Dermis blood vessel endothelial cell (primary cell): Measurements from ENCODE around the gene PLD5. TPM values are rescaled to one million over a fixed set of nuclear protein-coding genes. Genes with fewer than 3 reads are reported as not detected.
"Not testable (repeated sequence)": the region's sequence is repeated elsewhere in the genome, so short reads cannot be mapped to it uniquely, and the experiment has no call there.

Experiments
- DNase-seq: peaks from one replicate; pipeline ENCODE4 v3.0.0; 2010
- total RNA-seq: library from RNA; depleted of rRNA; stranded (reverse); fragments of >200 nt; gene quantifications from 2 replicates; pipeline ENCODE4 v1.2.3, GENCODE V29; 2014

The PLD5 gene
- total RNA-seq, 1 donor from 2014 or later = not detected

- DNase-seq = no peak
Measured at GRCh38 chr1:242416657-242417056, 107.8 kb downstream of the PLD5 start.

- DNase-seq = no peak
Measured at GRCh38 chr1:242412921-242413320, 111.6 kb downstream of the PLD5 start.

GRCh38 chr1:242411901-242412300 lies 112.6 kb downstream of the PLD5 start:
- no peak for DNase-seq

DNA sequence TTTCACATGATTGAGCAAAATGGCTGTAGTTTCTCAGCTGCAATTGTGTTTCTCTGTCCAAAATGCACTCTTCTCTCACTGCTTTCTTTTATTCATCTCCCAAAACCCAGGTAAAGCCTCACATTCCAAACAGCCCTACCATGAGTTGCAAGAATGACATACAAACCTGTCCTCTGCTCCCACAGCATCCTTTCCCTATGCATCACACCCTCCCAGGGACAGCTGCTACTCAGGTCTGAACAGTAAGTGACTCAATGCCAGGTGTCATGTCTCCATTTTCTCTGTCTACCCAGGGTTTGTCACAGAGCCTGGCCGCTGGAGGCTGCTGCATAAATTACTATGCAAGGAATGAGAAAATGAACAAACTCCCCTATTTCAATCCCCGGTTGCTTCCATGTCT lies 118.5 kb downstream of the PLD5 start:
- DNase-seq = no peak

DNA sequence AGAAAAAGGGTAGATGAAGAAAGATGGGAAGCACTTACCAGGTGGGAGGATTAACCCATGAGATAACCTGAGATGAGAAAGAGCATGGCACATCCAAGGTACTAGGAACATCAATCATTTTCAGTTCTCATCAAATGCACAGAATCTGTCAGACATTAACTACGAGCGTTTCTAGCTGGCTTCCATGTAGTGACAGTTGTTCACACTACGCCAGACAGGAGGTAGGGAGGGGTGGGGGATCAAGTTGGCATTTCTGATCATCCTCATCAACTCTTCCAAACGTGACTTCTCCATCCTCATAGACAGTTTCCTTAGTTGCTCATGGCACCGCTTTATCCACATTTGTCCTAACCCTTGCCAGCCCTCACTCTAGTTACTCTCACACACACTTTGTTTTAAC lies 120.2 kb downstream of the PLD5 start:
- no peak for DNase-seq

DNA sequence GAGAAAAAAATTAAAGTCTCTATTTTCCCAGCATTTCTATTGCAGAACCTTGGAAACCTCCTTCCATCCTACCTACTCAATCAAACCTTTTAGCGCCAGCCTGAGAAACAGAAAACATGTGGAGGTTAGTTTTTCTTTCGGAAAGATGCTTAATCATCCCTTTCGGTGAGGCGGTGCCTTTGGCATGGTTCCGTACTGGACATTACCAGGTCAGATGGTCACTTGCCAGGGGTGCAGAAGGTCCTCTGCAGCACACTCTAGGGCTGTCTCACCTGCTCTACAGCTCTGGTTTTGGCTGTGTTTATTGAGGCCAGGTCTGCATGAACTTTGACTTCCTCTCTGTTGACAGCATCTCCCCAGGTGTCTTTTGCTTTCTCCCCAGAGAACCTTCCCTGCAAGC lies 121.5 kb downstream of the PLD5 start:
- no peak for DNase-seq

DNA sequence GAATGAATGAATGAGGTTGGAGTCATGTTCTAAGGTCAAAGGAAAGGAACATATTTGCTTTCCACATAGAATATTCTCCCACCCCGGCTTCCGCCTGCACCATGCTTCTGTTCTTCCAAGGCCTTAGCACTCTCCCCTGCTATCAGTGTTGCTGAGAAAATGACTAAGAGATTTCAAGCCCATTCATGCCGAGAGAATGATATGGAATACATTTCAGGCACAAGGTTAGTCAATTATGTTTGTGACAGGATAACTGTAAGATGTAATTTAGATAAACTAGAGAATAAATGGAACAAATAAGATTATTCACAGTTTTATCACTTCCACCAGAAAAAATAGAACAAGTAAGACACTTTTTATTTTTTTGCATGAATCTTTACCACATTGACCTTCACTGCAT lies 122.6 kb downstream of the PLD5 start:
- DNase-seq = no peak

- DNase-seq = no peak
Measured at GRCh38 chr1:242398351-242398750, 126.1 kb downstream of the PLD5 start.

DNA sequence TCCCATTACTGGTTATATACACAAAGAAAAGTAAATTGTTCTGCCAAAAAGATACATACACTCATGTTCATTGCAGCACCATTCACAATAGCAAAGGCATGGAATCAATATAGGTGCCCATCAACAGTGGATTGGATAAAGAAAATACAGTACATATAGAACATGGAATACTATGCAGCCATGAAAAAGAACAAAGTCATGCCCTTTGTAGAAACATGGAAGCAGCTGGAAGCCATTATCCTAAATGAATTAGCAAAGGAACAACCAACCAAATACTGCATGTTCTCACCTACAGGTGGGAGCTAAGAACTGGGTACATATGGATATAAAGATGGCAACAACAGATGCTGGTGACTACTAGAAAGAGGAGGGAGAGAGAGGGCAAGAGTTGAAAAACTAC lies 132.6 kb downstream of the PLD5 start:
- DNase-seq = no peak

DNA sequence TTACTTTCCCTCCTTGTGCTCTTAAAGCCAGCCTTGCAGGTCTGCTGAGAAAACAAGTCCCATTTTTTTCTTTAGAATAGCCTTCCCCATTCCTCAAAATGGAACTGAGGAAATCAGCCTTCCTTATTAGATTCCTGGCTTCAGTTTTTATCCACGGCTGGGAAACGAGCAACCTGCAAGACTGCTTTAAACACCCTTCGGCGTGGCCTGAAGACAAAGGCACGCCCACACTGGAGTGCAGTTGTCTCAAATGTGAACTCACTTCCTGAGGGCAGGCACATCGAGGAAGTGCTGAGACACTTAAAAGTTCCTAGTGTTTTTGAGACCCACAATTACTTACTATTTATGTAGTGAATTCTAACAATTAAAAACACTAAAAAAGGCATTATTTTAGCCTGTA lies 148.4 kb downstream of the PLD5 start:
- DNase-seq = not testable (repeated sequence)

GRCh38 chr1:242350446-242350845 lies 174.1 kb downstream of the PLD5 start:
- DNase-seq = not testable (repeated sequence)

DNA sequence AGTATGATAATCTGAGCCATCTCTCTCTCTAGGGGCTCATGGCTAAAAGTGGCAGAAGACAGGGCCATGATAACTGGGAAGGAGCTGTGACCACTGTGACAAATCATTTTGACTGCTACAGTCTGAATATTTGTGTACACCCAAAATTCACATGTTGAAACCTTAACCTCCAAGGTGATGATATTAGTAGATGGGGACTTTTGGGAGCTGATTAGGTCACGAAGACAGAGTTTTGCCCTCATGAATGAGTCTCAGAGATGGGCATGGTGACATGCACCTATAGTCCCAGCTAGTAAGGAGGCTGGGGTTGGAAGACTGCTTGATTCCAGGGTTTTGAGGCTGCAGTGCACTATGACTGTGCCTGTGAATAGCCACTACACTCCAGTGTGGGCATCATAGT lies 174.9 kb downstream of the PLD5 start:
- no peak for DNase-seq

- not testable (repeated sequence) for DNase-seq
Measured at GRCh38 chr1:242330865-242331264, 193.6 kb downstream of the PLD5 start.

DNA sequence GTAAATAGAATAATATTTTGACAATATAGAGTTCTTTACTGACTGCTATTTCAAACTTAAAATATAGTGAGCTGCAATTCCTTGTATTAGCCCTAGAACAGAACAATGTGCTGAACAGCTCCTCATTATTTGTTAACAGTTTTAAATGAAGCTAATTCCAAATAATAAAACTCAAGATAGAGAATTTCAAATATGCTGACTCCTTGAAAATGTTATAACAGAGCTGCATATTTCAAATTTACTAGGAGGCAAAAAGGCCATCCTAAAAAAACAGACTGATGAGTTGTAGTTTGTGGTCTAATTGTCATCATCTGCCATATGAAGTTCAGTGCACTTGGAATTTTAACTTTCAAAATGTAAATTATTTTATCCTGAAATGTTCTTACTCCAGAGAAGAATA lies 197.1 kb downstream of the PLD5 start:
- not testable (repeated sequence) for DNase-seq

- not testable (repeated sequence) for DNase-seq
Measured at GRCh38 chr1:242321981-242322380, 202.5 kb downstream of the PLD5 start.

GRCh38 chr1:242318140-242318539 lies 206.4 kb downstream of the PLD5 start:
- DNase-seq = no peak

- not testable (repeated sequence) for DNase-seq
Measured at GRCh38 chr1:242314865-242315264, 209.6 kb downstream of the PLD5 start.

GRCh38 chr1:242314085-242314649 lies 210.3 kb downstream of the PLD5 start:
- DNase-seq = not testable (repeated sequence)

GRCh38 chr1:242308681-242309080 lies 215.8 kb downstream of the PLD5 start:
- not testable (repeated sequence) for DNase-seq

DNA sequence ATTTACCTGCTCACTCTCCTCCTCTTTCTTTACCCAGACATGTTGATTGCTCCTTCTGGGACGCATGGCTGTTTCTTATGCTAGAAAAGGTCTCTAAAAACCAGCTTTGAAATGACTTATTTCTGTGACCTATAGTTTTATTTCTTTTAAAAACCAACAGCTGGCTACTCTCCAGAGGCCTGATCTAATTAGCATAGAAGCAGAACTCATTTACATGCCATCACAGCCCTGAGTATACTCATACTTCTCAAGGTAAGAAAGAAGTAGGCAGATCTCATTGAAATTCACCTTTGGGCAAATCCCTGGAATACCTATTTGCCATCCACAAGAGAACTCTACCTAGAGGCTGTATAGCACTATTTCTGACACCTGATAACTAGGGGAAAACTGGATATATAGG lies 230.7 kb downstream of the PLD5 start:
- DNase-seq = not testable (repeated sequence)

GRCh38 chr1:242288067-242288466 lies 236.4 kb downstream of the PLD5 start:
- not testable (repeated sequence) for DNase-seq

DNA sequence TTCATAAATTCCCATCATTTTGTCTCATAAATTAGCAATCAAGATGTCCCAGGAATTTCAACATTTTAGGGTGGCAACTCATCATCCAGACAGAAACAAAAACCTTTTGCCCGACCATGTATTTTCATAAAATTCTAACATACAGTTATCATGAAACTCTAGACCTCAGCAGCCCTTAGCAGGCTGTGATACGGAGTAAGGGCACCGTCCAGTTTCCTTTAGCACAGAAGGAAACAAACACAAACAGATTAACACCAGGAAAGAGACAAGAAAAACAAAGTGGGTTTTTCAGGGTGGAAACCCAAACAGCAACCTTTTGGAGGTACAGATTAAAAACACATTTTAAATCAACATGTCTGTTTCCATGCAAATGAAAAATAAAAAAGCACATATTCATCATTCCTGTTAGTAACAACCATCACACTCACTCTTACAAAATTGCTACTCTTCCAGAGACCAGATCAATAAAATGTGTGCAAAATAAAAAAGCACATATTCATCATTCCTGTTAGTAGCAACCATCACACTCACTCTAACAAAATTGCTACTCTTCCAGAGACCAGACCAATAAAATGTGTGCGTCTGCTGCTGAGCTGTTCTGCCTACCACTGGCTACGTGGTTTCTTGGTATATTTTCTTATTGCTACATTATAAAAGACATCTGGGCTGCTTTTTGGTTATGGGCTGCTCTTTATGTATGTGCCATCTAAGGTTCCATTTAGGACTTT lies 241.6 kb downstream of the PLD5 start:
- DNase-seq = not testable (repeated sequence)

GRCh38 chr1:242278406-242278805 lies 246.1 kb downstream of the PLD5 start:
- DNase-seq = not testable (repeated sequence)

GRCh38 chr1:242276769-242277168 lies 247.7 kb downstream of the PLD5 start:
- DNase-seq = not testable (repeated sequence)

GRCh38 chr1:242267004-242267403 lies 257.5 kb downstream of the PLD5 start:
- DNase-seq = not testable (repeated sequence)
